Measurements from ENCODE around the gene MPIG6B.

The MPIG6B gene

DNA sequence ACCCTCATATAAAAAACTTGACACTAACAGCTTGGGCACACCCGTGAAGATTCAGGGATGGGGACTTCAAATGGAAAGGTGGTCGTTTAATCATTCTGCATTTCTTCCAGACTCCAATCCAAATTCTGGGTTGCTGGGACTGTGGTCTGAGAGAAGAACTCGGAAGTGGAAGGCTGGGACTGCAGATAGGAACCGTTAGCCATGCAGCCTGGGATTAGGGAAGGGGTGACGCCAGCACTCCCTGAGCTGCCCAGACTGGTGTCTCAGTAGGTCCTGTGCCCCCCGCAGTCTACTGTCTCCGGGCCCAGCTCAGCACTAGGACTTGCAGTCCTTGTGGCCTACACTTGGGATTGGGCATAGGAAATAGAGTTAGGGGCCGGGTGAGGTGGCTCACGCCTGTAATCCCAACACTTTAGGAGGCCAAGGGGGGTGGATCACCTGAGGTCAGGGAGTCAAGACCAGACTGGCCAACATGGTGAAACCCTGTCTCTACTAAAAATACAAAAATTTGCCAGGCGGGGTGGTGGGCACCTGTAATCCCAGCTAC is 13.7 kb downstream of the MPIG6B start:
- TF ChIP-seq, protein P1, sequence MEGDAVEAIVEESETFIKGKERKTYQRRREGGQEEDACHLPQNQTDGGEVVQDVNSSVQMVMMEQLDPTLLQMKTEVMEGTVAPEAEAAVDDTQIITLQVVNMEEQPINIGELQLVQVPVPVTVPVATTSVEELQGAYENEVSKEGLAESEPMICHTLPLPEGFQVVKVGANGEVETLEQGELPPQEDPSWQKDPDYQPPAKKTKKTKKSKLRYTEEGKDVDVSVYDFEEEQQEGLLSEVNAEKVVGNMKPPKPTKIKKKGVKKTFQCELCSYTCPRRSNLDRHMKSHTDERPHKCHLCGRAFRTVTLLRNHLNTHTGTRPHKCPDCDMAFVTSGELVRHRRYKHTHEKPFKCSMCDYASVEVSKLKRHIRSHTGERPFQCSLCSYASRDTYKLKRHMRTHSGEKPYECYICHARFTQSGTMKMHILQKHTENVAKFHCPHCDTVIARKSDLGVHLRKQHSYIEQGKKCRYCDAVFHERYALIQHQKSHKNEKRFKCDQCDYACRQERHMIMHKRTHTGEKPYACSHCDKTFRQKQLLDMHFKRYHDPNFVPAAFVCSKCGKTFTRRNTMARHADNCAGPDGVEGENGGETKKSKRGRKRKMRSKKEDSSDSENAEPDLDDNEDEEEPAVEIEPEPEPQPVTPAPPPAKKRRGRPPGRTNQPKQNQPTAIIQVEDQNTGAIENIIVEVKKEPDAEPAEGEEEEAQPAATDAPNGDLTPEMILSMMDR (IDR thresholded peaks at IDR 0.05; ENCODE audit: low read depth, low read length): no peak
- H3K4me3 ChIP-seq (ENCODE audit: low read depth, low read length): peak overlapping the region; percentile 99
- no peaks in the 10 kb centered on the region for H3K27me3 ChIP-seq
- peaks cover 25% of the 10 kb centered on the region for H3K36me3 ChIP-seq
- DNase-seq: no peak
- peaks cover 4% of the 10 kb centered on the region for H3K4me1 ChIP-seq
- no peaks in the 10 kb centered on the region; the same call in 1 of the 2 replicates for H3K9me3 ChIP-seq

DNA sequence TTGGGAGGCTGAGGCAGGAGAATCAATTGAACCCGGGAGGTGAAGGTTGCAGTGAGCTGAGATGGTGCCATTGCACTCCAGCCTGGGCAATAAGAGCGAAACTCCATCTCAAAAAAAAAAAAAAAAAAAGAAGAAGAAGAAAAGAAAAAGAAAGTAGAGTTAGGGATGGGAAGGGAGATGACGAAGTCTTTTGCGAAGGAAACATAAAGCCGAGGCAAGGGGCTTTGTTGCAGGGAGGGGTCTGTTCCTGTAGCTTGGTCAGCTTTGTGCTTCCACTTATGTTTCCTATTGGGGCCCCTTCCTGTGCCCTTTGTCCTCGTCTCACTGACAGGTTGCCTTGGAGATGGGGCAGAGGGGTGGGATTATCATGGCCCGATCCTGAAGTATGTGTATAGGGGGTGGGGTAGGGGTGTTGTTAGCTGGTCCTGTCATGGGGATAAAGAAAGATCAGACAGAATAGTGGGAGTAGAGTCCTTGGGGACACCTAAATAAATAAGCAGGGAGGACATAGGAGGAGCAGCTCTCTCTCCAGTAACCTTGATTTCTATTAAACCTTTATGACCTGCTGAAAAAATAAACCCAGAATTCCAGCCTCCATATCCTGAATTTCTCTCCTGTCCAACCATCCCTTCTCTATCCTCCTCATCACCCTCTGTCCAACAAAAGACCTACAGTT is 14.3 kb downstream of the MPIG6B start:
- TF ChIP-seq, protein P1 (IDR thresholded peaks at IDR 0.05; ENCODE audit: low read depth, low read length): no peak
- H3K27me3 ChIP-seq: no peaks in the 10 kb centered on the region
- H3K4me3 ChIP-seq (ENCODE audit: low read depth, low read length): no peak overlapping the region
- H3K4me1 ChIP-seq: peaks cover 4% of the 10 kb centered on the region
- peaks cover 19% of the 10 kb centered on the region for H3K36me3 ChIP-seq
- H3K9me3 ChIP-seq: no peaks in the 10 kb centered on the region; the same call in 1 of the 2 replicates
- DNase-seq: no peak

GRCh38 chr6:31737991-31738979 is 15.1 kb downstream of the MPIG6B start:
- Histone ChIP-seq H3K27me3 (no peaks in the 10 kb centered on the region), H3K4me3 (ENCODE audit: low read depth, low read length) (no peak overlapping the region)

GRCh38 chr6:31739639-31740396 is 16.6 kb downstream of the MPIG6B start, which contains the start of gene MSH5:
TSS of gene MSH5 (plus strand) at chr6:31740005. CDS start at chr6:31740467, 462 bp downstream.
- peaks cover 5% of the 10 kb centered on the region; the same call in 1 of the 2 replicates for H3K36me3 ChIP-seq
- peak within 1 kb of the TSS; percentile 66 for H3K4me3 ChIP-seq (ENCODE audit: low read depth, low read length)
- H3K9me3 ChIP-seq: no peaks in the 10 kb centered on the region; the same call in 1 of the 2 replicates
- TF ChIP-seq, protein P1 (IDR thresholded peaks at IDR 0.05; ENCODE audit: low read depth, low read length): no peak
- H3K27me3 ChIP-seq: no peaks in the 10 kb centered on the region
- H3K4me1 ChIP-seq: peaks cover 4% of the 10 kb centered on the region
- peak; percentile 98 for DNase-seq

More at GRCh38 chr6:31737991-31738979, 15.1 kb downstream of the MPIG6B start:
- Histone ChIP-seq H3K4me1 (peaks cover 4% of the 10 kb centered on the region), H3K36me3 (peaks cover 16% of the 10 kb centered on the region), H3K9me3 (no peaks in the 10 kb centered on the region; the same call in 1 of the 2 replicates)
- no peak for DNase-seq
- TF ChIP-seq, protein P1 (IDR thresholded peaks at IDR 0.05; ENCODE audit: low read depth, low read length): no peak

- no peak for DNase-seq
These were observed 17.4 kb downstream of the MPIG6B start for GRCh38 chr6:31740397-31741223.

More at GRCh38 chr6:31740397-31741223, 17.4 kb downstream of the MPIG6B start:
- Histone ChIP-seq H3K4me3 (ENCODE audit: low read depth, low read length) (peak overlapping the region; percentile 66), H3K9me3 (no peaks in the 10 kb centered on the region; the same call in 1 of the 2 replicates), H3K36me3 (peaks cover 5% of the 10 kb centered on the region; the same call in 1 of the 2 replicates), H3K4me1 (peaks cover 4% of the 10 kb centered on the region), H3K27me3 (no peaks in the 10 kb centered on the region)
- TF ChIP-seq, protein P1 (IDR thresholded peaks at IDR 0.05; ENCODE audit: low read depth, low read length): no peak

All from BE2C (cell line).